HEK293 (cell line): ENCODE data around the gene SORBS2.

Experiments used
- BCL11A ChIP-seq: fragments of 450-650 bp; formaldehyde crosslinking; IDR thresholded peaks from 2 replicates; pipeline ENCODE4 v1.5.1; 2016; ENCODE audit warnings: low read depth, missing biosample characterization, missing genetic modification characterization
- MYNN ChIP-seq: fragments of 450-650 bp; formaldehyde crosslinking; IDR thresholded peaks from 2 replicates; pipeline ENCODE4 v1.5.1; 2016; ENCODE audit warnings: missing biosample characterization, missing genetic modification characterization, borderline replicate concordance
- REPIN1 ChIP-seq: fragments of 450-650 bp; formaldehyde crosslinking; IDR thresholded peaks from 2 replicates; pipeline ENCODE4 v1.5.1; 2017; ENCODE audit warnings: missing biosample characterization, missing genetic modification characterization, low read depth
- YY1 ChIP-seq: fragments of 450-650 bp; formaldehyde crosslinking; IDR thresholded peaks from 2 replicates; pipeline ENCODE4 v1.5.1; 2018; ENCODE audit warnings: missing biosample characterization, missing genetic modification characterization
- ZBTB48 ChIP-seq: fragments of 450-650 bp; formaldehyde crosslinking; IDR thresholded peaks from 2 replicates; pipeline ENCODE4 v1.5.1; 2016; ENCODE audit warnings: missing biosample characterization, missing genetic modification characterization
- ZNF169 ChIP-seq: fragments of 450-650 bp; formaldehyde crosslinking; IDR thresholded peaks from 2 replicates; pipeline ENCODE4 v1.5.1; 2016; ENCODE audit warnings: missing biosample characterization, missing genetic modification characterization
- ZNF239 ChIP-seq: fragments of 450-650 bp; formaldehyde crosslinking; IDR thresholded peaks from 2 replicates; pipeline ENCODE4 v1.5.1; 2016; ENCODE audit warnings: missing biosample characterization, missing genetic modification characterization
- ZNF274 ChIP-seq, 2 experiments: fragments of 200-500 bp in 1 of 2; fragments of 450-650 bp in 1 of 2; sonication (Bioruptor generic) in 1 of 2; formaldehyde crosslinking in 1 of 2; IDR thresholded peaks; 2 replicates each; pipeline versions ENCODE4 v1.5.1 to v1.6.1; 2014 to 2016; ENCODE audit warnings: borderline replicate concordance in 1 of 2, inconsistent platforms in 1 of 2, low read length in 1 of 2, missing biosample characterization in 1 of 2, missing genetic modification characterization in 1 of 2
- ZNF747 ChIP-seq: fragments of 450-650 bp; formaldehyde crosslinking; IDR thresholded peaks from 2 replicates; pipeline ENCODE4 v1.5.1; 2016; ENCODE audit warnings: missing biosample characterization, missing genetic modification characterization
- ZNF830 ChIP-seq: fragments of 450-650 bp; IDR thresholded peaks from 2 replicates; pipeline ENCODE4 v1.5.0; 2018; ENCODE audit warnings: missing biosample characterization, missing genetic modification characterization, low read depth, mild to moderate bottlenecking, moderate library complexity
- TF ChIP-seq, protein P1 (sequence below): fragments of 450-650 bp; formaldehyde crosslinking; IDR thresholded peaks from 2 replicates; pipeline ENCODE4 v1.5.1; 2016; ENCODE audit warnings: missing biosample characterization, missing genetic modification characterization
- TF ChIP-seq, protein P2 (sequence below): fragments of 450-650 bp; formaldehyde crosslinking; IDR thresholded peaks from 2 replicates; pipeline ENCODE4 v1.5.1; 2017; ENCODE audit warnings: missing biosample characterization, missing genetic modification characterization
- TF ChIP-seq, protein P3 (sequence below): fragments of 450-650 bp; formaldehyde crosslinking; IDR thresholded peaks from 2 replicates; pipeline ENCODE4 v1.5.1; 2017; ENCODE audit warnings: missing biosample characterization, missing genetic modification characterization
- TF ChIP-seq, protein P4 (sequence below): fragments of 450-650 bp; formaldehyde crosslinking; IDR thresholded peaks from 2 replicates; pipeline ENCODE4 v1.5.1; 2016; ENCODE audit warnings: missing biosample characterization, missing genetic modification characterization

DNA sequence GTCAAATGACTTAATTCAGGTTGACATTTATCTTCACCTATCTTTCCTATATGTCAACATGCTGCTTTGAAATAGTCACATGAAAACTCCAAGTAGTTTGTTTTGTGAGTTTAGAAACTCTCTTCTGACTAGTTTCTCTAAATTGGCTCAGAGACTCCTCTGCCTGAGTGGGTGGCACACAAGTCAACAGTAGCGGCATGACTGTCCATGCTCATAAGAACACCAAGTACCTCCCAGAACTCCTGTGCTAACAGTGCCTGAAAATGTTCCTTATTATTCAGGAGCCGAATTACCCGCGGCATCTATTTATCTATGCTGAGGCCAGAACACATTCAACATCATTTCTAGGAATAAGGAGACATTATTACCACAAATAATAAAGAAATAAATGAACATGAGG, 116.3 kb downstream of the SORBS2 start:
- TF ChIP-seq BCL11A (tag by site-specific recombination) (no peak), ZBTB48 (tag by site-specific recombination) (no peak), YY1 (tag by site-specific recombination) (no peak), ZNF274 (IDR thresholded peaks at IDR 0.05; ENCODE audit: low read length) (no peak), ZNF274 (tag by site-specific recombination; IDR thresholded peaks at IDR 0.05; ENCODE audit: borderline replicate concordance) (no peak), ZNF747 (no peak), ZNF239 (tag by site-specific recombination) (no peak), MYNN (tag by site-specific recombination) (no peak), ZNF830 (no peak), REPIN1 (tag by site-specific recombination) (no peak), ZNF169 (no peak)
- TF ChIP-seq, protein P1, sequence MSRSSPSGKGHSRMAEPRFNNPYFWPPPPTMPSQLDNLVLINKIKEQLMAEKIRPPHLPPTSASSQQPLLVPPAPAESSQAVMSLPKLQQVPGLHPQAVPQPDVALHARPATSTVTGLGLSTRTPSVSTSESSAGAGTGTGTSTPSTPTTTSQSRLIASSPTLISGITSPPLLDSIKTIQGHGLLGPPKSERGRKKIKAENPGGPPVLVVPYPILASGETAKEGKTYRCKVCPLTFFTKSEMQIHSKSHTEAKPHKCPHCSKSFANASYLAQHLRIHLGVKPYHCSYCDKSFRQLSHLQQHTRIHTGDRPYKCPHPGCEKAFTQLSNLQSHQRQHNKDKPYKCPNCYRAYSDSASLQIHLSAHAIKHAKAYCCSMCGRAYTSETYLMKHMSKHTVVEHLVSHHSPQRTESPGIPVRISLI (tag by site-specific recombination): no peak
- TF ChIP-seq, protein P2, sequence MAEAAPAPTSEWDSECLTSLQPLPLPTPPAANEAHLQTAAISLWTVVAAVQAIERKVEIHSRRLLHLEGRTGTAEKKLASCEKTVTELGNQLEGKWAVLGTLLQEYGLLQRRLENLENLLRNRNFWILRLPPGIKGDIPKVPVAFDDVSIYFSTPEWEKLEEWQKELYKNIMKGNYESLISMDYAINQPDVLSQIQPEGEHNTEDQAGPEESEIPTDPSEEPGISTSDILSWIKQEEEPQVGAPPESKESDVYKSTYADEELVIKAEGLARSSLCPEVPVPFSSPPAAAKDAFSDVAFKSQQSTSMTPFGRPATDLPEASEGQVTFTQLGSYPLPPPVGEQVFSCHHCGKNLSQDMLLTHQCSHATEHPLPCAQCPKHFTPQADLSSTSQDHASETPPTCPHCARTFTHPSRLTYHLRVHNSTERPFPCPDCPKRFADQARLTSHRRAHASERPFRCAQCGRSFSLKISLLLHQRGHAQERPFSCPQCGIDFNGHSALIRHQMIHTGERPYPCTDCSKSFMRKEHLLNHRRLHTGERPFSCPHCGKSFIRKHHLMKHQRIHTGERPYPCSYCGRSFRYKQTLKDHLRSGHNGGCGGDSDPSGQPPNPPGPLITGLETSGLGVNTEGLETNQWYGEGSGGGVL (tag by site-specific recombination): no peak
- TF ChIP-seq, protein P3, sequence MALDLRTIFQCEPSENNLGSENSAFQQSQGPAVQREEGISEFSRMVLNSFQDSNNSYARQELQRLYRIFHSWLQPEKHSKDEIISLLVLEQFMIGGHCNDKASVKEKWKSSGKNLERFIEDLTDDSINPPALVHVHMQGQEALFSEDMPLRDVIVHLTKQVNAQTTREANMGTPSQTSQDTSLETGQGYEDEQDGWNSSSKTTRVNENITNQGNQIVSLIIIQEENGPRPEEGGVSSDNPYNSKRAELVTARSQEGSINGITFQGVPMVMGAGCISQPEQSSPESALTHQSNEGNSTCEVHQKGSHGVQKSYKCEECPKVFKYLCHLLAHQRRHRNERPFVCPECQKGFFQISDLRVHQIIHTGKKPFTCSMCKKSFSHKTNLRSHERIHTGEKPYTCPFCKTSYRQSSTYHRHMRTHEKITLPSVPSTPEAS (tag by site-specific recombination): no peak
- TF ChIP-seq, protein P4, sequence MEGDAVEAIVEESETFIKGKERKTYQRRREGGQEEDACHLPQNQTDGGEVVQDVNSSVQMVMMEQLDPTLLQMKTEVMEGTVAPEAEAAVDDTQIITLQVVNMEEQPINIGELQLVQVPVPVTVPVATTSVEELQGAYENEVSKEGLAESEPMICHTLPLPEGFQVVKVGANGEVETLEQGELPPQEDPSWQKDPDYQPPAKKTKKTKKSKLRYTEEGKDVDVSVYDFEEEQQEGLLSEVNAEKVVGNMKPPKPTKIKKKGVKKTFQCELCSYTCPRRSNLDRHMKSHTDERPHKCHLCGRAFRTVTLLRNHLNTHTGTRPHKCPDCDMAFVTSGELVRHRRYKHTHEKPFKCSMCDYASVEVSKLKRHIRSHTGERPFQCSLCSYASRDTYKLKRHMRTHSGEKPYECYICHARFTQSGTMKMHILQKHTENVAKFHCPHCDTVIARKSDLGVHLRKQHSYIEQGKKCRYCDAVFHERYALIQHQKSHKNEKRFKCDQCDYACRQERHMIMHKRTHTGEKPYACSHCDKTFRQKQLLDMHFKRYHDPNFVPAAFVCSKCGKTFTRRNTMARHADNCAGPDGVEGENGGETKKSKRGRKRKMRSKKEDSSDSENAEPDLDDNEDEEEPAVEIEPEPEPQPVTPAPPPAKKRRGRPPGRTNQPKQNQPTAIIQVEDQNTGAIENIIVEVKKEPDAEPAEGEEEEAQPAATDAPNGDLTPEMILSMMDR (tag by site-specific recombination): no peak
